Right atrium auricular region (tissue), 2 donors: Measurements from ENCODE around the gene DLGAP1. TPM values are rescaled to one million over a fixed set of nuclear protein-coding genes. Genes with fewer than 3 reads are reported as not detected.

Experiments used
- DNase-seq: peaks from one replicate; pipeline ENCODE4 v3.0.0-alpha.2; 2019; ENCODE audit warnings: low spot score
- H3K27ac ChIP-seq, 2 donors: fragments of 200-600 bp; sonication (generic); 1 replicate in 1 of 2; 2 replicates in 1 of 2; pipeline ENCODE4 v1.5.1; 2016 to 2019
- H3K27me3 ChIP-seq, 2 donors: fragments of 200-600 bp; sonication (generic); one replicate each; pipeline versions ENCODE4 v1.5.1 to v1.6.0; 2017 to 2019
- H3K36me3 ChIP-seq: fragments of 200-600 bp; sonication (generic); one replicate; pipeline ENCODE4 v1.5.1; 2016
- H3K4me1 ChIP-seq, 2 donors: fragments of 200-600 bp; sonication (generic); one replicate each; pipeline versions ENCODE4 v1.5.1 to v1.6.0; 2017 to 2019
- H3K4me3 ChIP-seq, 2 donors: fragments of 200-600 bp; sonication (generic); 1 replicate in 1 of 2; 2 replicates in 1 of 2; pipeline ENCODE4 v1.5.1; 2017 to 2019; ENCODE audit warnings: mild to moderate bottlenecking in 1 of 2, moderate library complexity in 1 of 2
- H3K9me3 ChIP-seq, 2 donors: fragments of 200-600 bp; sonication (generic); one replicate each; pipeline ENCODE4 v1.5.1; 2019
- CTCF ChIP-seq, 2 donors: fragments of 200-600 bp; sonication (generic); IDR thresholded peaks; one replicate each; pipeline ENCODE4 v1.5.1; 2019; ENCODE audit warnings: antibody characterized with exemption in 2 of 2
- microRNA-seq, 2 donors: library from miRNA; unstranded; fragments of <30 nt; microRNA quantifications; one replicate each; pipeline ENCODE4, GENCODE V29; 2016 to 2017; ENCODE audit warnings: borderline number of aligned reads in 2 of 2, borderline replicate concordance in 1 of 2
- total RNA-seq, 2 donors: library from RNA; depleted of rRNA; stranded (reverse); fragments of >200 nt; gene quantifications; one replicate each; pipeline ENCODE4 v1.1.0, GENCODE V29; 2016

Gene DLGAP1
- total RNA-seq, 2 donors from 2014 or later: 0.56 to 1.1 TPM

- Histone ChIP-seq H3K27ac (peak overlapping the region; percentile 99), H3K9me3 (no peaks in the 10 kb centered on the region), H3K4me3 (peak overlapping the region; percentile 92 to 93), H3K27me3 (no peaks in the 10 kb centered on the region), H3K36me3 (no peaks in the 10 kb centered on the region), H3K4me1 (peaks cover 0 to 23% of the 10 kb centered on the region in 2 donors)
- peak in 1 of 2 donors; percentile 18 for TF ChIP-seq CTCF (IDR thresholded peaks at IDR 0.05)
- peak; percentile 96 for DNase-seq
These were observed 1006.9 kb downstream of the DLGAP1 start for GRCh38 chr18:3447895-3448837.

- peak; percentile 65 for DNase-seq
- Histone ChIP-seq H3K4me1 (peaks cover 0 to 14% of the 10 kb centered on the region in 2 donors), H3K9me3 (no peaks in the 10 kb centered on the region), H3K4me3 (peak overlapping the region; percentile 92 to 93), H3K27me3 (no peaks in the 10 kb centered on the region), H3K36me3 (no peaks in the 10 kb centered on the region), H3K27ac (peak overlapping the region; percentile 99)
- no peak for TF ChIP-seq CTCF (IDR thresholded peaks at IDR 0.05)
These were observed 1007.8 kb downstream of the DLGAP1 start for GRCh38 chr18:3447068-3447894.

Small RNA genes lying within 50 kb of the gene (microRNA-seq; reads per million reads assigned to microRNA genes)
- gene MIR6718: 0.71 reads per million in 2 donors
